ENCODE measurements around the gene DPH2. TPM values are rescaled to one million over a fixed set of nuclear protein-coding genes. Genes with fewer than 3 reads are reported as not detected.

The DPH2 gene
- total RNA-seq, 4 donors from 2014 or later = 10.4 to 16.8 (median 12.3) TPM

DNA sequence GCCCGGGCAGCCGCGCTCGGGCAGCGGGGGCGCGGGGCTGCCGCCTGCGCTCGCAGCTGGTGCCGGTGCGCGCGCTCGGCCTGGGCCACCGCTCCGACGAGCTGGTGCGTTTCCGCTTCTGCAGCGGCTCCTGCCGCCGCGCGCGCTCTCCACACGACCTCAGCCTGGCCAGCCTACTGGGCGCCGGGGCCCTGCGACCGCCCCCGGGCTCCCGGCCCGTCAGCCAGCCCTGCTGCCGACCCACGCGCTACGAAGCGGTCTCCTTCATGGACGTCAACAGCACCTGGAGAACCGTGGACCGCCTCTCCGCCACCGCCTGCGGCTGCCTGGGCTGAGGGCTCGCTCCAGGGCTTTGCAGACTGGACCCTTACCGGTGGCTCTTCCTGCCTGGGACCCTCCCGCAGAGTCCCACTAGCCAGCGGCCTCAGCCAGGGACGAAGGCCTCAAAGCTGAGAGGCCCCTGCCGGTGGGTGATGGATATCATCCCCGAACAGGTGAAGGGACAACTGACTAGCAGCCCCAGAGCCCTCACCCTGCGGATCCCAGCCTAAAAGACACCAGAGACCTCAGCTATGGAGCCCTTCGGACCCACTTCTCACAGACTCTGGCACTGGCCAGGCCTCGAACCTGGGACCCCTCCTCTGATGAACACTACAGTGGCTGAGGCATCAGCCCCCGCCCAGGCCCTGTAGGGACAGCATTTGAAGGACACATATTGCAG is 33.2 kb upstream of the DPH2 start:
- TF ChIP-seq, protein P1, sequence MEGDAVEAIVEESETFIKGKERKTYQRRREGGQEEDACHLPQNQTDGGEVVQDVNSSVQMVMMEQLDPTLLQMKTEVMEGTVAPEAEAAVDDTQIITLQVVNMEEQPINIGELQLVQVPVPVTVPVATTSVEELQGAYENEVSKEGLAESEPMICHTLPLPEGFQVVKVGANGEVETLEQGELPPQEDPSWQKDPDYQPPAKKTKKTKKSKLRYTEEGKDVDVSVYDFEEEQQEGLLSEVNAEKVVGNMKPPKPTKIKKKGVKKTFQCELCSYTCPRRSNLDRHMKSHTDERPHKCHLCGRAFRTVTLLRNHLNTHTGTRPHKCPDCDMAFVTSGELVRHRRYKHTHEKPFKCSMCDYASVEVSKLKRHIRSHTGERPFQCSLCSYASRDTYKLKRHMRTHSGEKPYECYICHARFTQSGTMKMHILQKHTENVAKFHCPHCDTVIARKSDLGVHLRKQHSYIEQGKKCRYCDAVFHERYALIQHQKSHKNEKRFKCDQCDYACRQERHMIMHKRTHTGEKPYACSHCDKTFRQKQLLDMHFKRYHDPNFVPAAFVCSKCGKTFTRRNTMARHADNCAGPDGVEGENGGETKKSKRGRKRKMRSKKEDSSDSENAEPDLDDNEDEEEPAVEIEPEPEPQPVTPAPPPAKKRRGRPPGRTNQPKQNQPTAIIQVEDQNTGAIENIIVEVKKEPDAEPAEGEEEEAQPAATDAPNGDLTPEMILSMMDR (IDR thresholded peaks at IDR 0.05; ENCODE audit: low read depth) = no peak

DNA sequence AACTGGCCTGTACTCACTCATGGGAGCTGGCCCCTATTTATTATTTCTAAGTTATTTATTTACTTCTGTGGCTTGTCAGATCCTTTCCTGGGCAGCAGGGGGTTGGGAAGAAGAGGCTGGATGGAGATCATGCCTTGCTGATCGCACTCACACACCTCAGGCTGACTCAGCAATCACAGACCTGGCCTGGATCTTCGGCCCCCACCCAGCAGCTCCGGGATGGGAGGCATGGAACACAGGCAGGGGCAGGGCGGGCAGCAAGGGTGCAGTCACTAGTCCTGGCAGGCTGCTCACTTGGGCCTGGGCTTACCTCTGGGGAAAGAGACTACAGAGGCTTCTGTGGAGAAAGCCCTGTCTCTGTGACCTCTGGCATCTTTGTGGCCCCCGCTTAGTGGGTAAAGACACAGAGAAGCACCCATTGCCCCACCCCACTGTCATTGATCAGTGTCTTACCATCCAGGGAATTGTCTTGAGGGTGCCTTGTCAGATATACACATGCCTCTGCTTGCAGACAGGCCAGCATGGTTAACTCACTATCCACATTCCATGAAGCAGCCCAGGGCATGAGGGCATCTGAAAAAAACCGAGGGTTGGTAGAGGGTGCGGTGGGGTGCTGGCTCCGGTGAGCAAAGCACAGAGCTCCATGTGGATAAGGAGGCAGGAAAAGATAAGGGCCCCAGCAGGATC is 32.5 kb upstream of the DPH2 start:
- TF ChIP-seq, protein P1 (IDR thresholded peaks at IDR 0.05; ENCODE audit: low read depth) = no peak

DNA sequence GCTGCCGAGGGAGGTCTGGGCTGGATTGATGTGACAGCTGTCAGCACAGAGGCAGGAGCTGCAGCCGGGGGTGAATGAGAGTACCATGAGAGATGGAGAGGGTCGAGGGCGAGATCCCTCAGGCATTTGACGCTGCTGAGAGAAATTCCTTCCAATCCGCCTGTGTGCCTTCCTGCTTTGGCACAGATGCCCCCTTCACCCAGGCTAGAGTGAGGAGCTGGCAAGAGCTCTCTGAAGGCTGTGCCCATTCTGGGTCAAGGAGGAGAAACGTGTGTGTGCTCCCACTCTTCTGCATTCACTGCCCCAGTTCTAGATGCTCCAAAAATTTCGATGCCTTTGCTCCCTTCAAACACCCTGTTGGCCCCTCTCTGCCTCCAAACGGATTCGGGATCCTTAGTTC is 31.4 kb upstream of the DPH2 start:
- TF ChIP-seq, protein P1 (IDR thresholded peaks at IDR 0.05; ENCODE audit: low read depth) = no peak

DNA sequence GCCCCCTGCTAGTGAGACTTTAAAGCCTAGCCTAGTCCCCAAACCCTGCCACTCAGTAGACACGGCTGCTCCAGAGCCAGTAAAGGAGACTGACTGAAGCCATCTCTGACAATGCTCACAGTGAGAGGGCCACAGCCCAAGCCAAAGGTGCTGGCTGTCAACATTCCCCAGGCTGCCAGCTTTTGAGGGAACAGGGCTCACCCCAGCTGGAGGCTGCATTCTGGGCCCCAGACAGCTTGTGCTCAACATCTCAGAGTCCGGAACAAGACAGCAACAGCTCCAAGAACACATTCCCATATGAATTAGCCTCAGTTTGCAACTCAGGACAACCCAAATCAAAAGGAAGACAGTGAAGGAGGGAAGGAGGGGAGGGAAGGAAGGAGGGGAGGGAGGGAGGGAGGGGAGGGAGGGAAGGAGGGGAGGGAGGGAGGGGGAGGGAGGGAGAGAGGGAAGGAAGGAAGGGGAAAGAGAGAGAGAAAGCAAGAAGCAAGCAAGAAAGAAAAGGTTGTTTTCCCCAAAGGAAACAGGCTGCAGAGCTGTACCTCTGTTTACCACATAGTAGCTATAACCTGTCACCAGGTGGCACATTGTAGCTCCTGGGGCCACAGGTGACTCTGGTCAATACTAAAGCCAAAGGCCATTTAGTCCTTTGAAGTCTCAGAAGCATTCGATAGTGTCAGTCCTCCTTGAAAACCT is 30.8 kb upstream of the DPH2 start:
- TF ChIP-seq, protein P1 (IDR thresholded peaks at IDR 0.05; ENCODE audit: low read depth) = no peak

DNA sequence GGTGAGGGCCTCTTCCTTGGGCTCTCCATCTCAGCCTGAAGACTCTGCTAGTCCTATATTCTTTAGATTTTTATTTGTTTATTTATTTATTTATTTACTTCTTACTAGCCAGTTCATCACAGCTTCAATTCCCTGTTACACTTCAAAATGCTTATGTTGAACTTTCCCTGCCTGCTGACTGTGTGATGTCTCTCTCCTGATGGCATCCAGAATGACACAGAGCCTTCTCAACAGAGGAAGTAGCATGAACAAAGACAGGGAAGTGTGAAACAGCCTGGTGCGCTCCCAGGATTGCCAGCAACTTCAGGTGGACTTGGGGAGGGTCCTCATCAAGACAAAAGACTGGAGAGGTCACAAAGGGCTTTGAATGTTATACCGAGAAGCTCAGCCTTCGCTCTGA is 27.4 kb upstream of the DPH2 start:
- TF ChIP-seq, protein P1 (IDR thresholded peaks at IDR 0.05; ENCODE audit: low read depth) = no peak

DNA sequence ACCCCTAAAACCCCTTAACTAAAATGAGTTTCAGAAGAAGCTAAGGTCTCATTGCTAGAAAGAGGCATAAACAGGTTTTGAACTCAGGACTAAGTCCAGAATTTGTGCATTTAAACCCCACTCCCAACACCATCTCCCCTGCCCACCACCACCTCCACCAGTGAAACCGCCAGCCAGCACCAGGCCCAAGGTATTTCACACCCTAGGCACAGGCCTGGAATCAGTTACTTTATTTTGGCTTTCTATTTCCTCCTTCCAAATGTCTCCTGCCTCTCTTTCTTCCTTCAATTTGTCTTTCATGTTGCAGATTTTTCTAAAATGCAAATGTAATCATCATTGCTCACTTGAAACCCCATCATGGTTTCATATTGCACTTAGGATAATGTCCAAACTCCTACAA is 24.9 kb upstream of the DPH2 start:
- TF ChIP-seq, protein P1 (IDR thresholded peaks at IDR 0.05; ENCODE audit: low read depth) = no peak

DNA sequence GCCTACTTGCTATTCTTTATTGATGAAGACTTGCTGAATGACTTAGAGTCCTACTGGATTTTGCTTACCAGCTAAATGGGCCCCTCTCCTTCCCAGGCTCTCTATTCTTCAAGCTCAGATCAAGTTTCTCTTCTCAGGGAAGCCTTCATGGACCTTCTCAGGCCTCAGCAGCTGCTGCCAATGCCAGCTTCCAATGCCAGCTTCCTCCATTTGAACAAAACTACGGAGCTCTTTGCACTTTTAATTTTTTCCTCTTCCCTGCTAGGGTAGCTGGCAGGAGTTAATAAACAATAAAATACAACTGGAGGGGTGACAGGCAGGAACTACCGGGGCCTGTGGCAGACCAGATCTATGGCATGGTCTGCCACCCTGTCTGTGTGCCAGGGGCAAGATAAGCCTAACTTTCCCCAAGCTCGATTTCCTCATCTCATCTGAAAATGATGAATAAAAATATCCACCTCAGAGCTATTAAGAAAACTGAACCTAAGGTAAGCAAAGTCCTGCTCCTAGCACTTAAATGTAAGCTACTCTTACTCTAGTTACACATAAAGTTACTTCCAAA is 24.1 kb upstream of the DPH2 start:
- TF ChIP-seq, protein P1 (IDR thresholded peaks at IDR 0.05; ENCODE audit: low read depth) = no peak

All from subcutaneous adipose tissue (tissue), 4 donors.